HG03025 (cell line): ENCODE data around the gene NEB.
"Not testable (repeated sequence)": the region's sequence is repeated elsewhere in the genome, so short reads cannot be mapped to it uniquely, and the experiment has no call there.

ENCODE experiments used
- ATAC-seq: cut with Tn5 transposase; IDR thresholded peaks from one replicate; pipeline ENCODE4 v1.9.1; 2021; ENCODE audit warnings: mild to moderate bottlenecking, moderate library complexity; ENCODE audit not compliant: unreplicated experiment, low FRiP score

The NEB gene

DNA sequence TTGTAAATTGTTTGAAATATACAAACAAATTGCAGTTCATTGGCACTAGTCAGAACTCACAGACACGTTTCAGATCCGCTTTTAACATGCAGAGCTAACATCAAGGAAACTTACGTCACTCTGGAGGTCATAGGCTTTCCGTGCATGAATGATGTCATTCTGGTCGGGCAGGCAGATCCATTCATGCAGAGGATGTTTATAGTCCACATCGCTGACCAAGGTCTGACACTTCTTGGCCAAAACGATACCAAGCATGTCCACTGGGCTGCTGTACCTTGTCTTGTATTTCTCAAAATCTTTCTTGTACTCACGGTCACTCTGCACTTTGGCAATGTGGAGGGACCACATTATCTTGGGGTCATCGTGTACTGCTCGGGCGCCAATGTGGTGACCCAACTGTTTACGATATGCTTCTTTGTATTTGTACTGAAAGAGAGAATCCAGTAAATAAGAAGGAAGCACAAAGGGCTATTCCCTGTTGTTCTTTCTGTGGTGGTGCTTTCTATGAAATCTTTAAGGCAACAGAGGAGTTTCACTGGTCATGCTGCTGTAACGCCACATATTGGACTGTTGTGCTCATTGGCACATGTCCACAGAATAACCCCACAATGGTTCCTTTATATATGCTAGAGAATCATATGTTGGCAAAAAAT lies 114.8 kb downstream of the NEB start:
- ATAC-seq: no peak

DNA sequence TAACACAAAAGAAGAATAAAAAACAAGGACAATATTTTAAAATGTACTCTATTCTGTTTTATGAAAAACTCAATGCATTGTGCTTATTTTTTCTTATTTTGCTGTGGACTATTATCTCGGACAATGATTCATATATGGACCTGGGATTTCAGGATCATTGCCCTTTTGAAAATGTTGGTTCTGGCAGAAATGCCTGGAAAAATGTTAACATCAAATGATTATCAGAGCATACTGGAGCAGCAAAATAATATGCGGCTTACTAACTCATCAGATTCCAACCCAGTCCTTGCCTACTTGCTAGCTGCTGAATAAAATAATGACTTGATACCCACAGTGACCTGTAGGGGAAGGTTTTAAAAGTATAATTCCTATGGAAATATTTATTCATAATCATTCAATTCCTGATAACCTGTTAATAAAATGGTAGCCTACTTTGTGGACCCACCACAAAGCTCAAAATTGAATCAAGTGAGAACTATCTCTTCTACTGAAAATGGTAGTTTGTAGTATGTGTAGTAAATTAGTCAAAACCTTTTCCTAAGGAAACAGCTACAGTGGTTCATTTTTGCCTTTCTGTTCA lies 117.4 kb downstream of the NEB start:
- ATAC-seq: no peak

DNA sequence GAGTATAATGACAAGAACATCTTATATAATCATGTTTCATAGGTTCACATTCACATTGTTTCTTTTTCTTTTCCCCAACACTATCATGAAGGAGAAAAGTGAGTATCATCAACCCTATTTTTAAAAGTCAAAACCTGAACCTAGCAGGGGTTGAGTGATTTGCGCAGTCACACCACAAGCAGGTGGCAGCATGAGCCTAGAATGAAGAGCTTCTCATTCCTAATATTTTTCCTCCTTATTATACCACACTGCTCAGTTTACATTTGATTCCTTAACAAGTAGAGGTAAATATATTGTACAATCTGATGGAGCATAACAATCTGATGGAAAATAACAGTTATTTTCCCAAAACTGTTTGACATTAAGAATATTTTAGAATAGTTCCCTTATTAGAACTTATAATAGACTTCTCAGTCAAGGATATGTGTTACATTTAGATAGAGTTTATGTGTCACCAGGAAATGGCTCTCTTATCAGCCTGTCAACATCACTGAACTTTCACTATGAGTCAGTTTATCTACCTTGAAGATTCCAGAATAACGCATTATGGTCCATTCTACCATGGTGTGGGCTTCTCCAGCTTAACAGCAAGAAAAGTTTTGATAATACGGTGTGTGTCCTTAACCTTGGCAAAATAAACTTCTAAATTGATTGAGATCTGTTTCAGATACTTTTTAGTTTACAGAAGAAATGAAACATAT lies 119.5 kb downstream of the NEB start:
- ATAC-seq: no peak

DNA sequence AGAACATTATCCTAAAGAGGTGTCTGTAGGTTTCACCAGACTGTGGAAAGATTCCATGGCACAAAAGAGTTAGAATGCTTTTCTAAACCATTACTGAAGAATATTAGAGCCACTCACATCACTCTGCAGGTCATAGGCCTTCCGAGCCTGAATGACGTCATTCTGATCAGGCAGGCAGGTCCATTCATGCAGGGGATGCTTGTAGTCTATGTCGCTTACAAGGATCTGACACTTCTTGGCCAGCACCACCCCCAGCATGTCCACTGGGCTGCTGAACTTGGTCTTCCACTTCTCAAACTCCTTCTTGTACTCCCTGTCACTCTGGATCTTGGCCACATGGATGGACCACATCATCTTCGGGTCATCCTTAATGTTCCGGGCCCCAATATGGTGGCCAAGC lies 120.1 kb downstream of the NEB start:
- no peak for ATAC-seq

DNA sequence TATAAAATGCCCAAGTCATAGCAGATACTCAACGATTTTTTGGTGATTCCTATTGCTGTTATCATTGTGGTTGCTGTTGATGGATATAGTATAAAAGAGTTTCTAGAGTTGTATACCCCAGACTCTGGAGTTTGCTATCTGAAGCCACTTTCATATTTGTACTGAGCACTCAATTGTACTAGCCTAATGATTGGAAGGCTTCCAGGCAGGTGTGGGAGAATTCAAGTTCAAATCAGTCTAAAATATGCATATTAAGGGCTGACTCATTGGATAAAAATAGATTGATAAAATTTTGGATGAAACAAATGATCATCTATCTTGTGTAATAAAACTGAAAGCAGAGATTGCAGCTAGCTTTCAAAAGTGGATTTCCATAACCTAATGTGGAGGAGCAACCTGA lies 122.9 kb downstream of the NEB start:
- ATAC-seq: no peak

DNA sequence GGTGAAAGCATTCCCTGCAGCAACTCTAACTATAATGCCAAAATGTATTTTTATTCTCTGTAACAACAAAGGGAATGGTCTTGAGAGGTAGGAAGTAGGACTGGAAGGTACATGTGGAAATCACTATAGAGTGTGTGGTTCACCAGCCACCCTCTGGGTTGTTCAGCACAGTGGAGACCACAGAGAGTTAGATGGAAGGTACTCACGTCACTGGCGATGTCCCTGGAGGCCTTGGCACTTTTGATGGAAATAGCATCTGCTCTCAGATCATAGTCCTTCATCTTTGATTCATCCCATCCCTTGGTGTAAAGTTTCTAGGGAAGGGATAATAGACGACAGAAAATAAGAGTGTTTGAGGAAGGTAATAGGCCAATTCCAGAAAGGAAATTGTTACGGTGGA lies 124.0 kb downstream of the NEB start:
- no peak for ATAC-seq

DNA sequence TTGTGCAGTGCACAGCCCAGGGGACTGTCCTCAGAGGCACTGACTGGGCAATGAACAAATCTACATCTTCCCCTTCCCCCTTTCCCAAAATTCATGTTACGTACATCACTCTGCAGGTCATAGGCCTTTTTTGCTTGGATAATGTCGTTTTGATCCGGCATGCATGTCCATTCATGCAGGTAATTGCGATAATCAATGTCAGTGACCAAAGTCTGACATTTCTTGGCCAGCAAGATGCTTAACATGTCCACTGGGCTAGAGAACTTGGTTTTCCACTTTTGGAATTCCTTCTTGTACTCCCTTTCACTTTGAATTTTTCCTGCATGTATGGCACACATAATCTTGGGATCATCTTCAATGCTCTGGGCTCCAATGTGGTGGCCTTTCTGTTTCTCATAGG lies 124.6 kb downstream of the NEB start:
- ATAC-seq: no peak

DNA sequence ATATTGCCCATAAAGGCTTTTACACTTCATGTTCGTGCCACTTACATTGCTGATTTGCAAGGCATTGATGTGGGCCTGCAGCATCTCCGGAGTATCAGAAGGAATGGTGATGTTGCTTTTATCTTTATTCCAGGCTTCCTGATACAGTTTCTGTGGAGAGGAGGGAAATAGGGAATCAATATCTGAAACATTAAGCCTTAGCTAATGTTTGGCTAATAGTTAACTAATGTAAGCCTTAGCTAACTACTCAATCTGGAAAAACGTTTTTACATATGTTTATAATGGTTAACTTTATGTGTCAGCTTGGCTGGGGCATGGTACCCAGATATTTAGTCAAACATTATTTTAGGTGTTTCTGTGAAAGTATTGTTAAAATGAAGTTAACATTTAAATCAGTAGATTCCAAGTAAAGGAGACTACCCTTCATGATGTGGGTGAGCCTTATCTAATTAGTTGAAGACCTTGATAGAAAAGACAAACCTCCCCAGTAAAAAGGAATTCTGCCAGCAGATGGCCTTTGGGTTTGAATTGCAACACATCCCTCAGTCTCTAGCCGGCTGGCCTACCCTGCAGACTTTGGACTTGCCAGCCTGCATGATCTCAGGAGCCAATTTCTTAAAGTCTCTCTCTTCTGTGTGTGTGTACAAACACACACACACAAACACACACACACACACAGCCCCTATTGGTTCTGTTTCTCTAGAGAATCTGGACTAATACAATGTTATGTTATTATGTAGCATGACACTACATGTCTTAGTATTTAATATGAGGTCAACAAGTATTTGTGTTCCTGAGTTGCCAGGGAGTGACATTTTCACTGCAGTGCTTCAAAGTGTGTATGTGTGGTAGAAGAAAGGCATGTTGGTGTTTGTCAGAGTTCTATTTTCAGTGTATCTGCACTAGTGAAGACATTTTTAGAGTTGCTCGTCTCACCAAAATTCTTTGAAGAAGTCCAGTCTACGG lies 126.5 kb downstream of the NEB start:
- not testable (repeated sequence) for ATAC-seq

DNA sequence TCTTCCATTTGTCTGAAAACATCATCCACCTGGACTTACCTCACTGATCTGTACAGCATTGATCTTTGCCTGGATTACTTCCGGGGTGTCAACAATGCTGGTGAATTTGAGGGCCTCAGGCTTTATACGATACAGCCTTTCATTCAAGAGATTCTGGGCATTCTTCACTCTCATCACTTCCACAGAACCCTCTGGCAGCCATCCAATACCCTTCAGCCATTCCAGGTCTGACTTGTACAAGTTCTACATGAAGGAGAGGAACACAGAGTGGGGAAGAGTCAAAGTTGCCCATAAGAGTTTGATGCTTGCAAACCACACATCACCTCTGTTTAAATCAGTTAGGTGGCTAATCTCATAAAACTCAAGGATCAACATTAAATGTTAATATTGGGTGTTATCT lies 130.7 kb downstream of the NEB start:
- ATAC-seq: not testable (repeated sequence)

DNA sequence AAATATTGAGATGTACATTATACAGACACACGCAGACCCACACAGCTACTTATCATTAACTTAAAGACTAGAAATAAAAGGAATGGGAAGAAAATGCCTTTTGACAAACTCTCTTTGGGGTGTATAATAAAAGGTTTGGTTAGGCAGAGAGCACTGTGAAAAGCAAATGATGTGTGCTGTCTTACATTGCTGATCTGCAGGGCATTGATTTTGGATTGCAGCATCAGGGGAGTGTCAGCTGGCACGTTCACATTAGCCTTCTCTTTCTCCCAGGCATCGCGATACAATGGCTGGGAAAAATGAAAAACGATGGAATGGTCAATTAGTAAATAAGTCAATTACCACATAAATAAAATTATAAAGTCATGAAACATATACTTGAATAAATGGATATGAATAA lies 131.9 kb downstream of the NEB start:
- ATAC-seq: not testable (repeated sequence)

DNA sequence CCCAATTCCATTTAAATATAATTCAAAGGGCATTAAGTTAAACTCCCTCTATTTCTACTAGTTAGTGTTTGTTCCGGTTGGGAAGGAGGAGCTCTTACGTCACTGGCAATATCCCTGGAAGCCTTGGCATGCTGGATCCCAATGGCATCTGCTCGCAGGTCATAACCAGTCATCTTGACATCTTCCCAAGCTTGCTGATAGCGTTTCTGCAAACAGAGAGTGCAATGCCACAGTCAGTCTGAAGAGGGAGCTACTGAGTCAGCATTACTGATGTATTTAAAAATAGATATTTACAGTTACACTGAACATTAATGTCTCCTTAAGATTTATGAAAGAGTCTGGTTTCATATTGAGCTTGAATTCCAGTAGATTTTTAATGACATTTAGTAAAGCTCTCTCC lies 132.5 kb downstream of the NEB start:
- ATAC-seq: not testable (repeated sequence)

DNA sequence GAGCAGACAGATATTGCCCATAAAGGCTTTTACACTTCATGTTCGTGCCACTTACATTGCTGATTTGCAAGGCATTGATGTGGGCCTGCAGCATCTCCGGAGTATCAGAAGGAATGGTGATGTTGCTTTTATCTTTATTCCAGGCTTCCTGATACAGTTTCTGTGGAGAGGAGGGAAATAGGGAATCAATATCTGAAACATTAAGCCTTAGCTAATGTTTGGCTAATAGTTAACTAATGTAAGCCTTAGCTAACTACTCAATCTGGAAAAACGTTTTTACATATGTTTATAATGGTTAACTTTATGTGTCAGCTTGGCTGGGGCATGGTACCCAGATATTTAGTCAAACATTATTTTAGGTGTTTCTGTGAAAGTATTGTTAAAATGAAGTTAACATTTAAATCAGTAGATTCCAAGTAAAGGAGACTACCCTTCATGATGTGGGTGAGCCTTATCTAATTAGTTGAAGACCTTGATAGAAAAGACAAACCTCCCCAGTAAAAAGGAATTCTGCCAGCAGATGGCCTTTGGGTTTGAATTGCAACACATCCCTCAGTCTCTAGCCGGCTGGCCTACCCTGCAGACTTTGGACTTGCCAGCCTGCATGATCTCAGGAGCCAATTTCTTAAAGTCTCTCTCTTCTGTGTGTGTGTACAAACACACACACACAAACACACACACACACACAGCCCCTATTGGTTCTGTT lies 137.2 kb downstream of the NEB start:
- not testable (repeated sequence) for ATAC-seq

DNA sequence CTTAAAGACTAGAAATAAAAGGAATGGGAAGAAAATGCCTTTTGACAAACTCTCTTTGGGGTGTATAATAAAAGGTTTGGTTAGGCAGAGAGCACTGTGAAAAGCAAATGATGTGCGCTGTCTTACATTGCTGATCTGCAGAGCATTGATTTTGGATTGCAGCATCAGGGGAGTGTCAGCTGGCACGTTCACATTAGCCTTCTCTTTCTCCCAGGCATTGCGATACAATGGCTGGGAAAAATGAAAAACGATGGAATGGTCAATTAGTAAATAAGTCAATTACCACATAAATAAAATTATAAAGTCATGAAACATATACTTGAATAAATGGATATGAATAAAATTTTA lies 142.4 kb downstream of the NEB start:
- ATAC-seq: not testable (repeated sequence)

DNA sequence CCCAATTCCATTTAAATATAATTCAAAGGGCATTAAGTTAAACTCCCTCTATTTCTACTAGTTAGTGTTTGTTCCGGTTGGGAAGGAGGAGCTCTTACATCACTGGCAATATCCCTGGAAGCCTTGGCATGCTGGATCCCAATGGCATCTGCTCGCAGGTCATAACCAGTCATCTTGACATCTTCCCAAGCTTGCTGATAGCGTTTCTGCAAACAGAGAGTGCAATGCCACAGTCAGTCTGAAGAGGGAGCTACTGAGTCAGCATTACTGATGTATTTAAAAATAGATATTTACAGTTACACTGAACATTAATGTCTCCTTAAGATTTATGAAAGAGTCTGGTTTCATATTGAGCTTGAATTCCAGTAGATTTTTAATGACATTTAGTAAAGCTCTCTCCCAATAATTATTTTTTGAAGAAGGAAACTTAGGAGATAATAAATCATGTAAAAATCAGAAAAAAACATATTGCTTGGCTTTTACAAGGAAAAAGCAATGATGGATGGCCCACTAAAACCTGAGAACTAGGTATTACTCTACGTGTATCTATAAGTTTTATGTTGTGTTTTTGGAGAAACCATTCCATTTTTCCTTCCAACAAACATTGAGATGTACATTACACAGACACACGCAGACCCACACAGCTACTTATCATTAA lies 142.9 kb downstream of the NEB start:
- ATAC-seq: not testable (repeated sequence)

DNA sequence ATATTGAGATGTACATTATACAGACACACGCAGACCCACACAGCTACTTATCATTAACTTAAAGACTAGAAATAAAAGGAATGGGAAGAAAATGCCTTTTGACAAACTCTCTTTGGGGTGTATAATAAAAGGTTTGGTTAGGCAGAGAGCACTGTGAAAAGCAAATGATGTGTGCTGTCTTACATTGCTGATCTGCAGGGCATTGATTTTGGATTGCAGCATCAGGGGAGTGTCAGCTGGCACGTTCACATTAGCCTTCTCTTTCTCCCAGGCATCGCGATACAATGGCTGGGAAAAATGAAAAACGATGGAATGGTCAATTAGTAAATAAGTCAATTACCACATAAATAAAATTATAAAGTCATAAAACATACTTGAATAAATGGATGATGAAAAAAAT lies 153.0 kb downstream of the NEB start:
- not testable (repeated sequence) for ATAC-seq

DNA sequence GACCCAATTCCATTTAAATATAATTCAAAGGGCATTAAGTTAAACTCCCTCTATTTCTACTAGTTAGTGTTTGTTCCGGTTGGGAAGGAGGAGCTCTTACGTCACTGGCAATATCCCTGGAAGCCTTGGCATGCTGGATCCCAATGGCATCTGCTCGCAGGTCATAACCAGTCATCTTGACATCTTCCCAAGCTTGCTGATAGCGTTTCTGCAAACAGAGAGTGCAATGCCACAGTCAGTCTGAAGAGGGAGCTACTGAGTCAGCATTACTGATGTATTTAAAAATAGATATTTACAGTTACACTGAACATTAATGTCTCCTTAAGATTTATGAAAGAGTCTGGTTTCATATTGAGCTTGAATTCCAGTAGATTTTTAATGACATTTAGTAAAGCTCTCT lies 153.6 kb downstream of the NEB start:
- ATAC-seq: not testable (repeated sequence)

DNA sequence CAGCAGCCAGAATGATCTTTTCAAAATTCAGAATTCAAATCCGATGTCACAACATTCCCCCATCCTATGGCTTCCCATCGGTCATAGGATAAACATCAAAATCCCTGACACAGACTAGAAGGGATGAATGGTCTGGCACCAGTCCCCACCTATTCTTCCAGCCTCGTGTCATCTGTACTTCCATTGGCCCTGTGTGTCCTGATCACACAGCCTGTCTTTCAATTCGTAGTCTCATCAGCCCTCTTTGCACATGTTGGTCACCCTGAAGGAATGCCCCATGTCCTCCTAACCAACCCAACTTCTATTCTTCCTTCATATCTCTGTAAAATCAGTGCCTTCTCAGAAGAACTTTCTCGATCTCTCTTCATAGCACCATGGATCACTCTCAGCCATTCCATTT lies 157.2 kb downstream of the NEB start:
- ATAC-seq: no peak

DNA sequence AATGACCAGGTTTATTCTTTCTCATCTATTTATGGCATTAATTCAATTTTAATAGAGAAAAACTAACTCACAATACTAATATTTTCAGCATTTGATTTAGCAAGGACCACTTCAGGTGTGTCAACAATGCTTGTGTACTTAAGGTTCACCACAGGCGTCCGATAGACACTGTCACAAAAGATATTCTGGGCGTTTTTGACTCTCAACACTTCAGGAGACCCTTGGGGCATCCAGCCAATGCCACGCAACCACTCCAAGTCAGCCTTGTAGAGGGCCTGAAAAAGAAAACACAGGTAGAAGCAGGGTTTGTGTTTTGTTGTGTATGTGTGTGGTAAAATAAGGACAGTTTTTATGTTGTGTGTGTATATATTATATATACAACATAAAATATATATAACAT lies 158.2 kb downstream of the NEB start:
- no peak for ATAC-seq

DNA sequence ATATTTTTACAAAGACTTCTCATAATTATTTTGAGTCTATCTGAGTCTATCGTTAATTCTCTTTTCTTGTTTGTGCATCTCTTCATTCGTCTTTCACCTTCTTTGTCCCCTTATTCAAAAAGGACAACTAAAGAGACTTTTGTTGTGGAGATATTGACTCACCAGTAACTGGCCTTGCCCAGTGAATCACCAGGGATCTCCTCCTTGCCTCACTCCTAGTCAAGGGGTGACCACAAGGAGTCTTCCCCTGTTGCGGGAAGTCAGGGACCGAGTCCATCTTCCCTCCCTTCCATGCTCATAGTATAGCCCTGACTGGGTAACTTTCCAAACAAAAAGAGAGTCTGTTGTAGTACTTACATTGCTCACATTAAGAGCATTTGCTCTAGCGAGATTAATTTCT lies 158.9 kb downstream of the NEB start:
- ATAC-seq: no peak

DNA sequence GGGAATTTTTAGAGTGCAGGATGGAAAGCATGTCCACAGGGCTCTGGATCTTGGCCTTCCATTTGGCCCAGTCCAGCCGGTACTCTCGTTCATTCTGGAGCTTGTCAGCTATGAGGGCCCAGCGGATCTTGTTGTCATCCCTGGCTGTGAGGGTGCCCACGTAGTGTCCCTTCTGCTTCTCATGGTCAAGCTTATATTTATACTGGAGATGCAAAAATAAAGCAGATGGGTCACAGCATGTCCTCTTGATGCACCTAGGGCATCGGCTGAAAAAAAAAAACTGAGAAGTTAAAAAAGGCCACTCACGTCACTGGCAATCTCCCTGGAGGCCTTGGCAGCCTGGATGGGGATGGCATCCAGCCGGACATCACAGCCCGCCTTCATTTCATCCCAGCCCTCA lies 164.1 kb downstream of the NEB start:
- no peak for ATAC-seq
